NCI-H2107 treated with DMSO at 0.1 percent for 48 hours (cell line): ENCODE results near the gene GTF2H1.
"Not testable (repeated sequence)": the region's sequence is repeated elsewhere in the genome, so short reads cannot be mapped to it uniquely, and the experiment has no call there.

Source experiments
- DNase-seq: peaks from one replicate; lab custom pipeline; 2025; ENCODE audit not compliant: unreplicated experiment; lab: John Stamatoyannopoulos, UW

GTF2H1 gene

DNA sequence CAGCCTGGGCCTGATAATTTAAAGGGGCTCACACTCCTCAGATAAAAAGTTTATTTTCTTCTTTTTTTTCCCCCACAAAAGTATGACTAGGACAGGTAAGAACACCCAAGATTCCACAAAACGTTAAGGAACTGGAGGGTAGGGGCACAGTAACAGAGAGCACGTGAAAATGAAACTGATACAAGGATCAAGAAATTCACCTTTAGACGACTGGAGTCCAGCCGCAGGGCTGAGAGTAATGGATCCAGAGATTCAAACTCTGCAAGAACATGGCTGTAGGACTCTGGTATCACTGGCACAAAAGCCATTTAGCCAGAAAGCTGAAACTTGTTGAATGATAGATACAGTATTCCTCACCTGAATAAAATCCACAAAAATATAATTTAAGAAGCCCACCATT is 4.8 kb upstream of the GTF2H1 start:
- no peak for DNase-seq

GRCh38 chr11:18319914-18320313 is 2.5 kb upstream of the GTF2H1 start:
- no peak for DNase-seq

DNA sequence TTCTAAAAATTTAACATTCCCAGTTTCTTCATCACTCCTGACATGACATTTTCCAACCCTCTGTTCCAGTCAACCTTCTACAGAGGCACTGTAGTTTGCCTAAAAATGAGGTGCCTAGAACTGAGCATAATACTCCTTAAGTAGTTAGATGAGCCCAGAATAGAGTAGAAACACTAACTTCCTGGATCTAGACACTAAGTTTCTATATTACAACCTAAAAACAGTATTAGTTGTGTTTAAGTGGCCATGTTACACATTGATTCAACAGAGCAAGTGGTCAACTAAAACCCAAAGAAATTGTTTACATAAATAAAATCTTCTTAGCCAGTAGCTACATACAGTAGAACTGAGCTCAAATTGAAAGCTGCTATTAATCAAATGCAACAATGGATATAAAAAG is 1.8 kb upstream of the GTF2H1 start:
- DNase-seq: no peak

GRCh38 chr11:18321578-18321968 is 794 bp upstream of the GTF2H1 start:
- DNase-seq: peak; percentile 41

DNA sequence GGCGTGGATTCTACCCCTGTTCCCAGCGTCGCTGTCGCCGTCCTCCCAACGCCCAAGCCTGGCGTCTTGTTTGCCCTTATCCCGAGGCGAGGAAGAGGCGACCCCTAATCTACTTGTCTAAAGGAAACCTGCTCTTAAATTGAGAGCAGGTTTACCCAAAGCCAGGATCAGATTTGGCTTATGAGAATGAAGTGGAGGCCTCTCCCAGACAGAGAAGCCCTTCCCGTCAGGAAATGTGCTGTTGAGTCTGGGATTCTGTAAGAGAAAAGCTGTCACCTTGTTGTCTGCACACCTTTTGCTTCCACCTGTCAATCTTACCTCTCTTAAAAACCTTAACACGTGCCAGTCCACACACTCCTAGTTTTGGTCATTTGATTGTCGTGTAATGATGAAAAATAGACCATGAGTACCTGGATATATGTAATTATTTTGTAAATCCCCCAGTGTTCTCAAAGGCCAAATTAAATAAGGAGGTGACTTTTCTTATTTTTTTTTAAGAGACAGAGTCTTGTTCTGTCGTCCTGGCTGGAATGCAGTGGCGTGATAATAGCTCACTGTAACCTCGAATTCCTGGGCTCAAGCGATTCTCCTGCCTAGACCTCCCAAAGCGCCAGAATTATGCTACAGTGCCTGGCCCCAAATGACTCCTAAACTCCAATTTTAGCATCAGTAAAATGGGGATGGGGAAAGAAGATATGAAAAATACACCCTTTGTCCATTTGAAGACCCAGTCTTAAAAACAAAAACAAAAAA is 627 bp downstream of the GTF2H1 start:
- DNase-seq: no peak

DNA sequence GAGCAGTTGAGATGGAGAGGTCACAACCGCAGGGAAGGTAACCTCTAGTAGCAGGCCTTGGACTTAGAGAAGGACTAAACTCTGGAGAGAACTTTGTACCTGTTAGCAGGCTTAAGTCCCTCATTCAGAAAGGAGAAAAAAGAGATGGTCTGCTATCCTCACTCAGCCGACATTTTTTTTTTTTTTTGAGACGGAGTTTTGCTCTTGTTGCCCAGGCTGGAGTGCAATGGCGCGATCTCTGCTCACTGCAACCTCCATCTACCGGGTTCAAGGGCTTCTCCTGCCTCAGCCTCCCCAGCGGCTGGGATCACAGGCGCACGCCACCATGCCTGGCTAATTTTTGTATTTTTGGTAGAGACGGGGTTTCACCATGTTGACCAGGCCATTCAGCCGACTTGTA is 1.5 kb downstream of the GTF2H1 start:
- DNase-seq: not testable (repeated sequence)

DNA sequence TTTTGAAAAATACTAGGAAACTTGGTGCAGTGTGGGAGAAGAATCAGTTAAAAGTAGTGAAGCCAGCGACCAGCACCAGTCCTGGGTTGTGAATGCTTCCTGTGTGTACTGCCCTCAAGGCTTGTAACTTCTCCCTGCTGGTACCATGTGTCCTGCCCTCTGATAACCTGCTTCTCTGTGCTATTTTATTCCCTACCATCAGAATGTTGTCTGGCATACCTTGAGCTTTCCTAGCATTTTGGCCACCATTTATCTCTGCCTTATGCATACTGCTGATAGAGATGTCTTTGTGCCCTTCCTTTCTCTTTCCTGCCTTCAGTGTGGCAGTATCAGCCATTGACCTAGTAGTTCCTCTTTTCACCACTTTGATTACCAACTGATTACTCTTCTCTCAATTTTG is 2.0 kb downstream of the GTF2H1 start:
- DNase-seq: no peak

- no peak for DNase-seq
Observed at GRCh38 chr11:18329196-18329870, 7.0 kb downstream of the GTF2H1 start.

DNA sequence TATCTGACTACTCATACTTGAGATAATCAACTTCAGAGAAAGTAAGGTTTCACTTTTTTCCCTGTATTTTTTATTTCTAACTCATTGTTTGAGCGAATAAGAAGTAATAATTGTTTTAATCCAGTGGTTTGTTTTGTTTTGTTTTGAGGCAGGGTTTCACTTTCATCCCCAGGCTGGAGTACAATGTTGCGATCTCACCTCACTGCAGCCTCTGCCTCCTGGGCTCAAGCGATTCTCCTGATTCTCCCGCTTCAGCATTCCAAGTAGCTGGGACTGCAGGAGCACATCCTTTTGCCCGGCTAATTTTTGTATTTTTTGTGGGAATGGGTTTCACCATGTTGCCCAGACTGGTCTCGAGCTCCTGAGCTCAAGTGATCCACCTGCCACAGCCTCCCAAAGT is 8.6 kb downstream of the GTF2H1 start:
- DNase-seq: no peak

- no peak for DNase-seq
Observed at GRCh38 chr11:18332302-18332701, 9.9 kb downstream of the GTF2H1 start.

GRCh38 chr11:18332891-18333290 is 10.5 kb downstream of the GTF2H1 start:
- DNase-seq: no peak

- DNase-seq: no peak
Observed at GRCh38 chr11:18347471-18348125, 25.2 kb downstream of the GTF2H1 start.

- no peak for DNase-seq
Observed at GRCh38 chr11:18352581-18352980, 30.2 kb downstream of the GTF2H1 start.

- DNase-seq: no peak
Observed at GRCh38 chr11:18358646-18359045, 36.3 kb downstream of the GTF2H1 start.

GRCh38 chr11:18361154-18361553 is 38.8 kb downstream of the GTF2H1 start:
- no peak for DNase-seq

GRCh38 chr11:18364495-18365073 is 42.2 kb downstream of the GTF2H1 start:
- no peak for DNase-seq

- DNase-seq: no peak
Observed at GRCh38 chr11:18365741-18366140, 43.4 kb downstream of the GTF2H1 start.

DNA sequence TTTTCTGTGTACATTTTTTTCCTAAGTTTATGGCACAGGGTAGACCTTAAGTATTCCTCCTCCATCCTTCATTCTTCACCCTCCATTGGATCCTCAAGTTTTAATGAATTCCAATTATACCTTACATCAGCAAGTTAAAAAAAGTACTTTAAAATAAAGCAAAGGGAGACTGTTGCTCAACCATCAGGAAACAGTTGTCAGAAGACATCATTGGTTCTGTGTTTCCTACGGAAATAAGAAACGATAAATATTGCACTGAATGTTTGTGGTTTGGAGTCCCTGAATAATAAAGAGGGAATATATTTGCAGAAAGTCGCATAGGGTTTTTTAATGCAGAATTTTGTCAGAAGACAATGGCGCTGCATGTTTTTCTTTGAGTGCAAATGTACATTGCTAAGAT is 43.9 kb downstream of the GTF2H1 start:
- no peak for DNase-seq

DNA sequence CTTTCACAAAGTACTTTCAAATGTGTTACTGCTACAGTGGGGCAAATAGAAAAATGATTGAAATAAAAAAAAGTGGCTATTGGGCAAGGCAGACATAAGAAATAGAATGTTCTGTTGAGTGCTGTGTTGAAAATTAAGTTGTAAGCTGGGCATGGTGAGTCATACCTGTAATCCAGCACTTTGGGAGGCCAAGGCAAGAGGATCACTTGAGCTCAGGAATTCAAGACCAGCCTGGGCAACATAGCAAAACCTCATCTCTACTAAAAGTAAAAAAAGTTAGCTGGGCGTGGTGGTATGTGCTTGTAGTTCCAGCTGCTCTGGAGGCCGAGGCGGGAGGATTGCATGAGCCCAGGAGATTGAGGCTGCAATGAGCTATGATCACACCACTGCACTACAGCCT is 45.1 kb downstream of the GTF2H1 start:
- DNase-seq: no peak

DNA sequence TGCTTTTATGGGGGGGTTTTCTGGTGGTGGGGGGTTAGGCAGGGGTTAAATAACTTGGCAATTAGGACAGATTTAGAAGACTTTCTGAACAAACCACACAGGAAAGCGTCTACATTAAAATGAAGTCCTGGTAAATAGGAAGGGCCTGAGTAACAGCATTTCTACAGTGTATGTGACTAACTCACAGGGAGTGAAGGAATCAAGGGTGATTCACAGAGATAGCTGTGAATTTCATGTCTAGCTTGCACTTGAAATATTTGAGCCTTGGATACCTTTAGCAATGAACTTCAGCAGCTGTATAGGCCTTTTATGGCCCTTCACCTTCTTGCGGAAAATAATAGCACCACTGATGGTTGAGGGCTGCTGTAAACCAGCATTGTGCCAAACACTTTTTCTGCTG is 45.9 kb downstream of the GTF2H1 start:
- no peak for DNase-seq

DNA sequence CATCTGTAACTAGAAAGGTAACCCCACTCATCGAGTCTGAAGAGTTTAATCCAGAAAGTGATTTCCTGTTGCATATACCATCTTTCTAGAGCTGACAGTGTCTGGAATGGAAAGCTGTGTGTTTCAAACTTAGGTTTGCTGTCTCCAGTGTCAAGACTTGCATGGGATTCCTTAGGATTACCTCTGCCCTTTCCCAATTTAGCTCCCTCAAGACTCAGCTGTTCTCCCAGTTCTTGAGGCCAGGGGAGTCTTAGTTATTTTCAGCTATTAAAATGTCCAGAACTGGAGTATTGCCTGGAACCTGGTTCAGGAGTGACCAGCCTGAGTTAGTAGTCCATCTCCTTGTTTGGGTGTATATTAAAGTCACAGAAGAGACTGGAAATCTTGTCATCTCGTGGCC is 47.0 kb downstream of the GTF2H1 start:
- DNase-seq: no peak

- no peak for DNase-seq
Observed at GRCh38 chr11:18371279-18371678, 48.9 kb downstream of the GTF2H1 start.
